Naive thymus-derived CD8-positive, alpha-beta T cell (primary cell): Measurements from ENCODE around the gene CCNY. TPM values are rescaled to one million over a fixed set of nuclear protein-coding genes. Genes with fewer than 3 reads are reported as not detected.

Experiments
- ATAC-seq, 2 donors: fragments of 150-1000 bp; cut with Tn5 transposase in 1 of 2; sonication (Bioruptor Pico), chemical (Tn5 transposase) in 1 of 2; 1 replicate in 1 of 2; 2 replicates in 1 of 2; pipeline ENCODE4 v1.10.0; 2021; ENCODE audit warnings: mild to moderate bottlenecking in 2 of 2, moderate library complexity in 2 of 2
- POLR2A ChIA-PET: fragments of 350-600 bp; sonication (Branson Sonifier 250); formaldehyde crosslinking; loops from one replicate; lab custom pipeline; 2021; ENCODE audit warnings: antibody characterized with exemption; lab: Charles Lee
- DNase-seq, 10 donors: peaks; one replicate each; pipeline versions ENCODE4 v3.0.0 to v3.0.0-alpha.2; 2020 to 2022
- H3K27ac Mint-ChIP-seq, 10 donors: one replicate each; pipeline ENCODE4 v1.8.0; 2020 to 2022; ENCODE audit warnings: mild to moderate bottlenecking in 10 of 10, mixed read lengths in 10 of 10, moderate library complexity in 4 of 10, inconsistent platforms in 1 of 10
- H3K27me3 Mint-ChIP-seq, 5 donors: one replicate each; pipeline ENCODE4 v1.8.0; 2021 to 2022; ENCODE audit warnings: mixed read lengths in 5 of 5
- H3K36me3 Mint-ChIP-seq, 3 donors: one replicate each; pipeline ENCODE4 v1.8.0; 2020 to 2022; ENCODE audit warnings: mixed read lengths in 3 of 3, mild to moderate bottlenecking in 2 of 3, inconsistent platforms in 1 of 3
- H3K4me1 Mint-ChIP-seq, 4 donors: one replicate each; pipeline ENCODE4 v1.8.0; 2021 to 2022; ENCODE audit warnings: mixed read lengths in 4 of 4
- H3K4me3 Mint-ChIP-seq, 10 donors: one replicate each; pipeline ENCODE4 v1.8.0; 2020 to 2022; ENCODE audit warnings: mild to moderate bottlenecking in 10 of 10, mixed read lengths in 10 of 10, moderate library complexity in 6 of 10, inconsistent platforms in 1 of 10
- H3K9me3 Mint-ChIP-seq, 9 donors: one replicate each; pipeline ENCODE4 v1.8.0; 2020 to 2022; ENCODE audit warnings: mixed read lengths in 9 of 9, mild to moderate bottlenecking in 3 of 9, inconsistent platforms in 1 of 9, moderate library complexity in 1 of 9
- polyA plus RNA-seq, 3 donors: library from polyadenylated mRNA; unstranded; fragments of 300-500 nt; fragmentation: Illumina TruSeq; gene quantifications; one replicate each; pipeline ENCODE4 v1.2.3, GENCODE V29; 2021
- total RNA-seq, 8 experiments: library from RNA in 2 of 8; stranded (reverse) in 2 of 8; gene quantifications; one replicate each; pipeline ENCODE4 v1.2.3 and lab custom pipeline; 2021 to 2026

The CCNY gene
- total and polyA plus RNA-seq, 5 experiments from 2014 or later = 11.0 to 78.6 (median 25.5) TPM

- H3K4me1 Mint-ChIP-seq = peaks cover 31 to 86% (median 76%) of the 10 kb centered on the region in 4 donors
- H3K9me3 Mint-ChIP-seq = no peaks in the 10 kb centered on the region
- no peaks in the 10 kb centered on the region for H3K27me3 Mint-ChIP-seq
- DNase-seq (no peak), ATAC-seq (no peak)
- peak overlapping the region in 5 of 10 donors; percentile 0 to 55 (median 34) for H3K4me3 Mint-ChIP-seq
- peaks cover 2 to 21% (median 4%) of the 10 kb centered on the region in 3 donors for H3K36me3 Mint-ChIP-seq
- peak overlapping the region in 7 of 10 donors; percentile 1 to 78 (median 50) for H3K27ac Mint-ChIP-seq
- POLR2A ChIA-PET = no interaction called here
Measured at GRCh38 chr10:35495521-35496119, 159.3 kb downstream of the CCNY start.

GRCh38 chr10:35497909-35498308 is 161.6 kb downstream of the CCNY start:
- no peak for DNase-seq
- no peak for ATAC-seq
- POLR2A ChIA-PET = no interaction called here
- no peaks in the 10 kb centered on the region for H3K27me3 Mint-ChIP-seq
- no peak overlapping the region for H3K4me3 Mint-ChIP-seq
- peaks cover 22 to 74% (median 69%) of the 10 kb centered on the region in 4 donors for H3K4me1 Mint-ChIP-seq
- H3K36me3 Mint-ChIP-seq = peaks cover 0 to 26% (median 4%) of the 10 kb centered on the region in 3 donors
- H3K9me3 Mint-ChIP-seq = no peaks in the 10 kb centered on the region
- peak overlapping the region in 5 of 10 donors; percentile 17 to 52 (median 48) for H3K27ac Mint-ChIP-seq

- ATAC-seq (no peak), DNase-seq (no peak)
- no peaks in the 10 kb centered on the region for H3K9me3 Mint-ChIP-seq
- H3K27me3 Mint-ChIP-seq = no peaks in the 10 kb centered on the region
- H3K27ac Mint-ChIP-seq = peak overlapping the region in 5 of 10 donors; percentile 3 to 54 (median 28)
- POLR2A ChIA-PET = no interaction called here
- peaks cover 0 to 30% (median 4%) of the 10 kb centered on the region in 3 donors for H3K36me3 Mint-ChIP-seq
- peaks cover 17 to 71% (median 61%) of the 10 kb centered on the region in 4 donors for H3K4me1 Mint-ChIP-seq
- peak overlapping the region in 1 of 10 donors; percentile 9 for H3K4me3 Mint-ChIP-seq
Measured at GRCh38 chr10:35498693-35499092, 162.4 kb downstream of the CCNY start.

GRCh38 chr10:35501923-35502322 is 165.6 kb downstream of the CCNY start:
- H3K4me3 Mint-ChIP-seq = no peak overlapping the region
- H3K27ac Mint-ChIP-seq = no peak overlapping the region
- H3K27me3 Mint-ChIP-seq = no peaks in the 10 kb centered on the region
- H3K36me3 Mint-ChIP-seq = peaks cover 0 to 31% (median 6%) of the 10 kb centered on the region in 3 donors
- H3K4me1 Mint-ChIP-seq = peaks cover 12 to 58% (median 51%) of the 10 kb centered on the region in 4 donors
- H3K9me3 Mint-ChIP-seq = no peaks in the 10 kb centered on the region
- POLR2A ChIA-PET = no interaction called here
- DNase-seq = no peak
- no peak for ATAC-seq

- H3K4me1 Mint-ChIP-seq = peaks cover 12 to 60% (median 51%) of the 10 kb centered on the region in 4 donors
Measured at GRCh38 chr10:35502692-35503091, 166.4 kb downstream of the CCNY start.

GRCh38 chr10:35503578-35503977 is 167.3 kb downstream of the CCNY start:
- no peaks in the 10 kb centered on the region for H3K9me3 Mint-ChIP-seq
- no peaks in the 10 kb centered on the region for H3K27me3 Mint-ChIP-seq
- DNase-seq = no peak
- no peak overlapping the region for H3K4me3 Mint-ChIP-seq
- POLR2A ChIA-PET = no interaction called here
- peaks cover 0 to 29% (median 6%) of the 10 kb centered on the region in 3 donors for H3K36me3 Mint-ChIP-seq
- no peak for ATAC-seq
- no peak overlapping the region for H3K27ac Mint-ChIP-seq
- peaks cover 15 to 59% (median 53%) of the 10 kb centered on the region in 4 donors for H3K4me1 Mint-ChIP-seq

More at GRCh38 chr10:35502692-35503091, 166.4 kb downstream of the CCNY start:
- H3K27me3 Mint-ChIP-seq = no peaks in the 10 kb centered on the region
- POLR2A ChIA-PET = no interaction called here
- DNase-seq (no peak), ATAC-seq (no peak)
- no peak overlapping the region for H3K27ac Mint-ChIP-seq
- peaks cover 0 to 31% (median 6%) of the 10 kb centered on the region in 3 donors for H3K36me3 Mint-ChIP-seq
- no peaks in the 10 kb centered on the region for H3K9me3 Mint-ChIP-seq
- no peak overlapping the region for H3K4me3 Mint-ChIP-seq

- Mint-ChIP-seq H3K36me3 (peaks cover 0 to 29% (median 6%) of the 10 kb centered on the region in 3 donors), H3K4me3 (no peak overlapping the region), H3K27ac (peak overlapping the region in 3 of 10 donors; percentile 6 to 71 (median 31)), H3K27me3 (no peaks in the 10 kb centered on the region), H3K4me1 (peaks cover 12 to 53% (median 50%) of the 10 kb centered on the region in 4 donors), H3K9me3 (no peaks in the 10 kb centered on the region)
- POLR2A ChIA-PET = no interaction called here
- ATAC-seq (no peak), DNase-seq (no peak)
Measured at GRCh38 chr10:35504132-35504531, 167.8 kb downstream of the CCNY start.

- Mint-ChIP-seq H3K4me3 (no peak overlapping the region), H3K4me1 (peaks cover 10 to 53% (median 48%) of the 10 kb centered on the region in 4 donors), H3K27ac (peak overlapping the region in 3 of 10 donors; percentile 15 to 38 (median 31)), H3K36me3 (peaks cover 0 to 34% (median 6%) of the 10 kb centered on the region in 3 donors), H3K27me3 (no peaks in the 10 kb centered on the region), H3K9me3 (no peaks in the 10 kb centered on the region)
- POLR2A ChIA-PET = no interaction called here
- ATAC-seq (no peak), DNase-seq (no peak)
Measured at GRCh38 chr10:35505241-35505873, 169.0 kb downstream of the CCNY start.

GRCh38 chr10:35506741-35507140 is 170.4 kb downstream of the CCNY start:
- H3K4me3 Mint-ChIP-seq = no peak overlapping the region
- POLR2A ChIA-PET = no interaction called here
- H3K27ac Mint-ChIP-seq = peak overlapping the region in 3 of 10 donors; percentile 9 to 13 (median 11)
- H3K36me3 Mint-ChIP-seq = peaks cover 0 to 32% (median 9%) of the 10 kb centered on the region in 3 donors
- H3K27me3 Mint-ChIP-seq = no peaks in the 10 kb centered on the region
- DNase-seq (no peak), ATAC-seq (no peak)
- H3K4me1 Mint-ChIP-seq = peaks cover 15 to 55% (median 53%) of the 10 kb centered on the region in 4 donors
- H3K9me3 Mint-ChIP-seq = no peaks in the 10 kb centered on the region

- DNase-seq (no peak), ATAC-seq (no peak)
- Mint-ChIP-seq H3K4me3 (no peak overlapping the region), H3K36me3 (peaks cover 0 to 29% (median 8%) of the 10 kb centered on the region in 3 donors), H3K27me3 (no peaks in the 10 kb centered on the region), H3K9me3 (no peaks in the 10 kb centered on the region), H3K4me1 (peaks cover 23 to 63% (median 58%) of the 10 kb centered on the region in 4 donors), H3K27ac (peak overlapping the region in 1 of 10 donors; percentile 44)
- POLR2A ChIA-PET = no interaction called here
Measured at GRCh38 chr10:35507519-35508109, 171.3 kb downstream of the CCNY start.

- H3K4me1 Mint-ChIP-seq = peaks cover 28 to 69% (median 64%) of the 10 kb centered on the region in 4 donors
- POLR2A ChIA-PET = no interaction called here
Measured at GRCh38 chr10:35508647-35509046, 172.3 kb downstream of the CCNY start.

GRCh38 chr10:35510891-35511290 is 174.6 kb downstream of the CCNY start:
- Mint-ChIP-seq H3K27ac (peak overlapping the region in 2 of 10 donors; percentile 23 to 48), H3K27me3 (no peaks in the 10 kb centered on the region), H3K9me3 (no peaks in the 10 kb centered on the region), H3K4me1 (peaks cover 35 to 75% (median 70%) of the 10 kb centered on the region in 4 donors), H3K4me3 (no peak overlapping the region), H3K36me3 (peaks cover 0 to 21% (median 6%) of the 10 kb centered on the region in 3 donors)
- ATAC-seq = no peak
- POLR2A ChIA-PET = no interaction called here
- no peak for DNase-seq

More at GRCh38 chr10:35508647-35509046, 172.3 kb downstream of the CCNY start:
- ATAC-seq (no peak), DNase-seq (no peak)
- no peaks in the 10 kb centered on the region for H3K27me3 Mint-ChIP-seq
- no peak overlapping the region for H3K4me3 Mint-ChIP-seq
- peaks cover 0 to 23% (median 8%) of the 10 kb centered on the region in 3 donors for H3K36me3 Mint-ChIP-seq
- no peaks in the 10 kb centered on the region for H3K9me3 Mint-ChIP-seq
- peak overlapping the region in 1 of 10 donors; percentile 5 for H3K27ac Mint-ChIP-seq

GRCh38 chr10:35511647-35512046 is 175.3 kb downstream of the CCNY start:
- POLR2A ChIA-PET = no interaction called here
- no peak overlapping the region for H3K4me3 Mint-ChIP-seq
- H3K9me3 Mint-ChIP-seq = no peaks in the 10 kb centered on the region
- peak overlapping the region in 2 of 10 donors; percentile 12 to 30 for H3K27ac Mint-ChIP-seq
- no peak for DNase-seq
- no peak for ATAC-seq
- peaks cover 0 to 21% (median 6%) of the 10 kb centered on the region in 3 donors for H3K36me3 Mint-ChIP-seq
- no peaks in the 10 kb centered on the region for H3K27me3 Mint-ChIP-seq
- H3K4me1 Mint-ChIP-seq = peaks cover 37 to 74% (median 69%) of the 10 kb centered on the region in 4 donors
